HG02642 (cell line): ENCODE data around the gene MX2.
"Not testable (repeated sequence)": the region's sequence is repeated elsewhere in the genome, so short reads cannot be mapped to it uniquely, and the experiment has no call there.

Experiments
- ATAC-seq: cut with Tn5 transposase; IDR thresholded peaks from one replicate; pipeline ENCODE4 v1.9.1; 2021; ENCODE audit warnings: mild to moderate bottlenecking; ENCODE audit not compliant: unreplicated experiment, poor library complexity

The MX2 gene

DNA sequence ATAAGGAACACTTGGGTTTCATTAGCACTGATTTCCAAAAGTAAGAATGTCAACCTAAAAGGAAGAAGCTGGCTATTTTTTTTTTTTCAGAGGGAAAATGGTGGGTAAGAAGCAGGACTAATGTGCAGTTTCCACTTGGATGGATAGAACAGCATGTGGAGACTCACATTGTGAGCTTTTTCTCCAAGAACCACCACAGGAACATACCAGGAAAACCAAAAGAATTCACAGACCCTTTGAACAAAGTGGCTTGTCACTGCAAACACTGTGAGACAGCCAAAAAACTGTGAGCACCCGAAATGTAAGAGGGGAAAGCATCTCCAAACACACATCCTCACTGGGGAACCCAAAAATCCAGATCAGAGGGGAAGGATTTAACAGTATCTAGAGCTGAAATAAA, 48.5 kb downstream of the MX2 start:
- ATAC-seq = no peak

DNA sequence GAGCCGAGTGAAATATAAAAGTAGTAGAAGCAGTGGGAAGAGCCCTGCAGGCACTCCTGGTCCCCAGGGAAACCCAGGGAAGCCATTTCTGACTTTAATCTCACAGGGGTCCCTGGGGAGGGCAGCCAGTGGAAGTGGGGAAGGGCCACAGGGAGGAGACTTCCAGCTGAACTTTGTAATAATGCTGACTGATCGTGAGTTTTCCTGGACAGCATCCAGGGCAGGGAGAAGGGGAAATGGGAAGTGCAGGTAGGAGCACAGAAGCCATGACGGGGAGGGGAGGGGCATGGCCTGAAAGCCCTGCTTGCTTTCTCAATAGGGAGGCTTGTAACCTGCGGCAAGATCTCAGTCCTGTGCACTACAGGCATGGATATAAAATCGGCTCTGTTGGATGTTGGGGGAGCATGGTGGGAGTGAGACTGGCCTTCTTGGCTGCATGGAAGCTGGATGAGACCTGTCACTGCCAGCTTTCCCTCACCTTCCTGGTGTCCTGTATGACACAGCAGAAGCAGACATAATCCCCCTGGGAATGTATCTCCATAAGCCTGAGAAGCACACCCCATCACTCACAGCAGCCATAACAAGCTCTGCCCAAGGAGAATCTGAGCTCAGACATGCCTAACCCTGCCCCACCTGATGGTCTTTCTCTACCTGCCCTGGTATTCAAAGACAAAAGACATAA, 49.1 kb downstream of the MX2 start:
- ATAC-seq = no peak

DNA sequence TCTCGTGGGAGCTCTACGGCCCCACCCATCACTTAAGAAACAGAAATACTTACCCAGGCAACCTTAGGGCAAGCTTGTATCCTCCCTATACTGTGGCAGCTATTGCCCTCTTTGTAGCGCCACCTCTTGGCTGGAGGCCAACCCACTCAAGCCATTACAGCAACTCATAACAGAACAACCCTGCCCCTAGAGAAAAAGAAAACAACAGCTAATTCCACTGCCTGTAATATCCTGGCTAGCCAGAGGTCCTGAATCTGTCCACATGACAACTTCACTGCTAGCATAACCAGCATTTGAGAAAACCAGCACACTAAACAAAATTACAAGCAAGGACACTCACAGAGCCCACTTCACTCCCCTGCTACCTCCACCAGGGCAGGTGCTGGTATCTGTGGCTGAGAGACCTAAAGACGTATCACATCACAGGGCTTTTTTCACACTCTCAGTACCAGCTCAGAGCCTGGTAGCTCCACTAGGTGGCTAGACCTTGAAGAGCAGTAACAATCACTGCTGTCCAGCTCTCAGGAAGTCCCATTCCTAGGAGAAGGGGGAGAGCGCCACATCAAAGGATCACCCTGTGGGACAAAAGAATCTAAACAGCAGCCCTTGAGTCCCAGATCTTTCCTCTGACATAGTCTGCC, 49.7 kb downstream of the MX2 start:
- ATAC-seq = no peak

DNA sequence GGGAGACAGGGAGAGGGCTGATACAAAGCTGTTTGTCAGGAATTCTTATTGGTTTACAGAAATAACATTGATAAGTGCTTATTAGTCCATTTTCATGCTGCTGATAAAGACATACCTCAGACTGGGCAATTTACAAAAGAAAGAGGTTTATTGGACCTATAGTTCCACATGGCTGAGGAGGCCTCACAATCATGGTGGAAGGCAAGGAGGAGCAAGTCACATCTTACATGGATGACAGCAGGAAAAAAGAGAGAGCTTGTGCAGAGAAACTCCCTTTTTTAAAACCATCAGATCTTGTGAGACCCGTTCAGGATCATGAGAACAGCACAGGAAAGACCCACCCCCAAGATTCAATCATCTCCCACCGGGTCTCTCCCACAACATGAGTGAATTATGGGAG, 55.7 kb downstream of the MX2 start:
- not testable (repeated sequence) for ATAC-seq

DNA sequence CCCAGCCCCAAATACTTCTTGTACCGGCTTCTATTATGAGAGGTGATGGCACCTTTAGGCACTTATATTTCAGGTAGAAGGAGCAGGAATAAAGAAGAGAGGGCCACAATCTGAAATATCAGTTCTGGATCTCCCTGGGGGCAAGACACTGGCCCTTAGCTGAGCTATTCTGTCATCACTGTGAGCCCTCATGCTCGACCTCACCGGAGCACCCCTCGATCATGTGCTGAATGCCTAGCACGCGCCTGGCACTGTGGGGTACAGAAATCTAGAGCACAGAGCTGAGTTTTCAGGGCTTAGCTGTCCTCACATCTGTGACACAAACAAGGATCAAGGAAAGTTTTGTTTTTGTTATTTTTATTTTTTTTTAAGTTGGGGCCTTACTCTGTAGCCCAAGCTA, 56.6 kb downstream of the MX2 start:
- ATAC-seq = no peak

DNA sequence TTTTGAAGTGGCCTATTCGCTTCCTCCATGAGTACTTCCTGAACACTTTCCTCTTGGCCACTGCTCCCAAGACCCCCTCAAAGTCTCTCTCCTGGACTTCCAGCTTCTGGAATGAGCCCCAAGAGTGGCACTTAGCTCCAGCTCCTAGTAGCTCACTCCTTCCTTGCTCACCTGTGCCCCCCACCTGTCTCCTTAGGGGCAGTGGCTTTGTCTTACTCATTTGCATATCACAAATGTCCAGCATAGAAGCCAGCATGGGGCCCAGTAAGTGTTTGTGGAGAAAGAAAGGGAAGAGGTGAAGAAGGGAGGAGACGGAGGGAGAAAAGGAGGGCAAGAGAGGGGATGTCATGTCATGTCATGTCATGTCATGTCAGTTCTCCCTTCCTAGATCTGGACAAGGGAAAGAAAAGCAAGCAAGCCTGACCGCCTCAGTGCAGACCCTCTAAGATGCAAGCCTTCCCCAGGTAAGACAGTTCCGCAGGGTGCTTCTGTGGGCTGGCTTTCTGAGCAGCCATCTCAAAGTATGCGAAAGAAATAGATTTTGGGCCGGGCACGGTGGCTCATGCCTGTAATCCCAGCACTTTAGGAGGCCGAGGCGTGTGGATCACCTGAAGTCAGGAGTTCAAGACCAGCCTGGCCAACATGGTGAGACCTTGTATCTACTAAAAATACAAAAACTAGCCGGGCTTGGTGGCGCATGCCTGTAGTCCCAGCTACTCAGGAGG, 57.3 kb downstream of the MX2 start:
- no peak for ATAC-seq

DNA sequence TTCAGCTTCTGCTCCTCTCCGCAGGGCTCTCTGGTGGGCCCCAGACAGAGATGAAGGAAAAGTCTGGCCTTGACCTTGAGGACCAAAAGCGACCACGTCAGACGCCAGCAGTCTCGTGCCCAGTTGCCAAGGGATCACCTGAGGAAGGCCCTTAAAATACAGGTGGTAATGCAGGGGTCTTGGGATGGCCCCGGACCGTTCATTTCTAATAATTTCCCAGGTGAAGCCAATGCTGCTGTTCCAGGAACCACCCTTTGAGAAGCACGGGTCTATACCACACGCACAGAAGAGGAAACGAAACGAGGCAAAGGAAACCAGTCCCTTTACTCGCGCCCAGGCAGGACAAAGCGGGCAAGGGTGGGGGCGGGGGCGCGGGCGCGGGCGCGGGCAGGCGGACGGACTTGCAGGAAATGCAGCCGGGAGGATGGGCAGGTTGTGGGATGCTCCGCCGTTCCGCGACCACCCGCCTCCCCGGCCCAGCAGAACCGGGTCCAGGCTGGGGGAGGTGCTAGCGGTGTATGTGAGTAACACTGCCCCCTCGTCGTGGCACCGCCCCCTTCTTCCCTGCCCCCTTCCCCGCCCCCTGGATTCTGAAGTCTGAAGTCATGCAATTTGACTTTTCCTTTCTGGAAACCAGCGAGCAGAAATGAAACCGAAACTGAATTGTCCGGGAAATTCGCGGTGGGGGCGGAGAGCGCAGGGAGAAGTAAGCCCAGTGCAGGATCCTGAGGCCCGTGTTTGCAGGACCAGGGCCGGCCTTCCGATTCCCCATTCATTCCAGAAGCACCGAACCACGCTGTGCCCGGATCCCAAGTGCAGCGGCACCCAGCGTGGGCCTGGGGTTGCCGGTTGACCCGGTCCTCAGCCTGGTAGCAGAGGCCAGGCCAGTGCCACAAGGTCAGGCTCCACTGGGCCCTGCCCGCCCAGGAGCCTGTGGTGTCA, 58.4 kb downstream of the MX2 start:
- ATAC-seq = peak; percentile 81

DNA sequence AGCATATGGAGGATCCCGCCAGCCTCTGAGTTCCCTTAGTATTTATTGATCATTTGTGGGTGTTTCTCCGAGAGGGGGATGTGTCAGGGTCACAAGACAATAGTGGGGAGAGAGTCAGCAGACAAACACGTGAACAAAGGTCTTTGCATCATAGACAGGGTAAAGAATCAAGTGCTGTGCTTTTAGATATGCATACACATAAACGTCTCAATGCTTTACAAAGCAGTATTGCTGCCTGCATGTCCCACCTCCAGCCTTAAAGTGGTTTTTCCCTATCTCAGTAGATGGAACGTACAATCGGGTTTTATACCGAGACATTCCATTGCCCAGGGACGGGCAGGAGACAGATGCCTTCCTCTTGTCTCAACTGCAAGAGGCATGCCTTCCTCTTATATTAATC, 59.2 kb downstream of the MX2 start:
- not testable (repeated sequence) for ATAC-seq

DNA sequence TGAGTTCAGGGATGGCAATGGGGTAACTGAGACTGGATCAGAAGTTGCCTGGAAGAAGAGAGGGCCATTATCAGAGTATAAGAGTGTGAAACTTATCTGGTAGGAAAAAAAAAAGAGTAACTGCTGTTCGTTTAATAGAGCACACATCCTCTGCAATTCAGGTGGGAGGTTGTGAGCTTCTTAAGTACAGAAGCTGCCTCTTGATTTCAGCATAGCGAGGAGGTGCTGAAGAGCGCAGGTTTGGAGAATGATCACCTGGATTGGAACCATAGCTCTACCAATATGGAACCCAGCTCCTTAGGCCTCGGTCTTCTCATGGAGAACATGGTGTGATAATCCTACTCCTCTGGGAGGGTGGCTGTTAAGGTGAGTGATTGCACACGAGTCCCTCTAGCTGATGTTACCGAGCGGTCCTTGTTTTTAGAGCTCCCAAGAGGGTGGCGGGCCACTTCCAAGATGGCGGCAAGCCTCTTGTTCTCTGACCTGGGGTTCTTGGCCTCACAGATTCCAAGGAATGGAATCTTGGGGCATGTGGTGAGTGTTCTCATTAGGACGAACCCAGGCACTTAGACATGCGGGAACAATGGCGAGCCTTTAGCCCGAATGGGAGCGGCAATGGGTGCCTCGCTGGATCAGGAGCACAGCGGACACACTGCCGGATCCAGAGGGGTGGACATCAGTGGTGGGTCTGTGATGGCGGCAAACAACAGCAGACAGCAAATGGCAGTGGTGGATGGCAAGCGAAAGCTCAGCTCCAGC, 60.9 kb downstream of the MX2 start:
- ATAC-seq = no peak

DNA sequence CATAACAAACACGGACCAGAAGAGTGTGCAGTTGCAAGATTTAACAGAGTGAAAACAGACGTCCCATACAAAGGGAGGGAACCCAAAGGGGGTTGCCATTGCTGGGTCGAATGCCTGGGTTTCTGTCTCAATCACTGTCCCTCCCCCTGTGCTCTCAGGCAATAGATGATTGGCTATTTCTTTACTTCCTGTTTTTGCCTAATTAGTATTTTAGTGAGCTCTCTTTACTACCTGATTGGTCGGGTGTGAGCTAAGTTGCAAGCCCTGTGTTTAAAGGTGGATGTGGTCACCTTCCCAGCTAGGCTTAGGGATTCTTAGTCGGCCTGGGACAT, 61.4 kb downstream of the MX2 start:
- ATAC-seq = not testable (repeated sequence)

DNA sequence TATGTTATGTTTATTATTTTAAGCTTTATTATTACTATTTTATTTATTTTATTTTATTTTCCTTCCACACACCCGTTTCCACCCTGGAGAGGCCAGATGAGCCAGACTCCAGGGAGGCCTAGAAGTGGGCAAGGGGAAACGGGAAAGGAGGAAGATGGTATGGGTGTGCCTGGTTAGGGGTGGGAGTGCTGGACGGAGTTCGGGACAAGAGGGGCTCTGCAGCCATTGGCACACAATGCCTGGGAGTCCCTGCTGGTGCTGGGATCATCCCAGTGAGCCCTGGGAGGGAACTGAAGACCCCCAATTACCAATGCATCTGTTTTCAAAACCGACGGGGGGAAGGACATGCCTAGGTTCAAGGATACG, 63.7 kb downstream of the MX2 start:
- ATAC-seq = peak; percentile 2

DNA sequence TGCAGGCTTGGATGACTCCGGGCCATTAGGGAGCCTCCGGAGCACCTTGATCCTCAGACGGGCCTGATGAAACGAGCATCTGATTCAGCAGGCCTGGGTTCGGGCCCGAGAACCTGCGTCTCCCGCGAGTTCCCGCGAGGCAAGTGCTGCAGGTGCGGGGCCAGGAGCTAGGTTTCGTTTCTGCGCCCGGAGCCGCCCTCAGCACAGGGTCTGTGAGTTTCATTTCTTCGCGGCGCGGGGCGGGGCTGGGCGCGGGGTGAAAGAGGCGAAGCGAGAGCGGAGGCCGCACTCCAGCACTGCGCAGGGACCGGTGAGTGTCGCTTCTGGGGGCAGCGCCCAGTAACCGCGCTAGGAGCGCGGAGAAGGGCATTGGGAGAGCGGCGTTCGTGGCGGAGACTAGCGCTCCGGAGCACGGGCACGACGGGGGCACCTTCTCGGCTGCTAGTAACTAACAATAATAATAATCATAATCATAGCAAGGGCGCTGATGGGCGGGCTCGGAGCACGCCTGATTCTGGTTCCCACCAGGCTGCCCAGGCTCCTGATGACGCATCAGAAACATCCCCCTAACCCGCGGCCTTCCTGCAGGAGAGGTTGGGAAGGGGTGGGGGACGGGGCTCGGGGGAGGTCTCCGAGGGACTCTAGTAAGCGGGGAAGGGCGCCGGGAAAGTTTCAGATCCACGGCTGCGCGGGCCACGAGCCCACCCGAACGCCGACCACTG, 64.3 kb downstream of the MX2 start, which contains the start of gene MX1:
TSS of gene MX1 (plus strand) at position 286 of the 722 bp plus-strand sequence. CDS start 5,832 bp downstream, outside the sequence.
- ATAC-seq = peak; percentile 86

DNA sequence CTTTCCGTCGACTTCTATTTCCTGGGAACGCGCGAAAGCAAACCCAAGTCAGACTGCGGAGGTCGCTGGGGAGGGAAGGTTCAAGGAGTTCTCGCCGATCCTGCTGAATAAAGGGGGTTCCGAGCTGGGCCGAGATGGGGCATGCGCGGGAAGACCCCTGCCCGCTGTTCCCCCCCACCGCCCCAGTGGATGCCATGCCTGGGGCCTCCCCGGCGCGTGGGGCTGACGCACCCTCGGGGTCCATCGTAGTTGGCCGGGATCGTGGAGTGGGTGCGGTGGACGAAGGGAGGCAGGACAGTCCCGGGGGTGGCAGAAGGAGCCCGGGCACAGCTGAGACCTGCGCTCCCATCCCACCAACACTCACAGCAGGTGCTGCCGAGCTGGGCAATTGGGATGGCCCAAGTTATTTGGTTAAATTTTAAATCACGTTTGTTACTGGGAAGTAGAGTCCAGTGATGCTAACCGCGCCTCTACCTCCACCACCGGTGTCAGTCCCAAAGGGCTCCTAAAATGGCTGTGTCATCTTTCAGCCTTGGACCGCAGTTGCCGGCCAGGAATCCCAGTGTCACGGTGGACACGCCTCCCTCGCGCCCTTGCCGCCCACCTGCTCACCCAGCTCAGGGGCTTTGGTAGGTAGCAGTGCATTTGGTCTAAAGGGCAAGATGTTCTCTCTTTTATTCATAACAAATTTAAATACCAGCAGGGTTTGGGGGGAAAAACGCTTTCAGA, 65.0 kb downstream of the MX2 start:
- peak; percentile 16 for ATAC-seq

DNA sequence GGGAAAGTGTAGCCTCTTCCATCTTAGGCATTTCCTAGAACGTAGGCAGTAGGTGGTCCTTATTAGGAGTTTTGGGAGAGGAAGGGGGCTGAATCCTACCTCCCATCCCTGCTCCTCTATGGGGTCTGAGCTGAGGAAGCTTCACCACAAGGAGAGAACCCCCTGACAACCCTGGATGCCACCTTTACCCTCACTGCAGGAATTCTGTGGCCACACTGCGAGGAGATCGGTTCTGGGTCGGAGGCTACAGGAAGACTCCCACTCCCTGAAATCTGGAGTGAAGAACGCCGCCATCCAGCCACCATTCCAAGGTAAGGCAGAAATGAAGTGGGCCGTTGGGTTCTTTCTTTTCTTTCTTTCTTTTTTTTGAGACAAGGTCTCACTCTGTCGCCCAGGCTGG, 65.7 kb downstream of the MX2 start:
- no peak for ATAC-seq

DNA sequence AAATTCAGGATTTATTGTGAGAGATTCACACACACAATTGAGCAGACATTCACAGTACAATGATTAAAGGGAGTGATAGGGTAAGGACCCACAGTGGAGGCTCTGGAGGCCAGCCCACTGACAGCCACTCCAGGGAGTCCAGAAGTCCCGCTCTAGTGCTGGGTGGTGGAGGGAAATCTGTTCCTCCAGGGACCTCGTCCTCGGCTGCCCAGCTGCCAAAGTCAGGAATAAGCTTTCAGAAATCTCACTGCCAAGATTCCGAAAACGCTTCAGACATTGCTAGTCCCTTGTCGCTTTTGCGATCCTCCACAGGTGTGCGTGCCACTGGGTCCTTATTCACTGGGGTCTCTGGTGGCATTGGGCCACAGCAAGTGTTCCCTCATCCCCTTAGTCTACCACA, 66.5 kb downstream of the MX2 start:
- ATAC-seq = no peak

DNA sequence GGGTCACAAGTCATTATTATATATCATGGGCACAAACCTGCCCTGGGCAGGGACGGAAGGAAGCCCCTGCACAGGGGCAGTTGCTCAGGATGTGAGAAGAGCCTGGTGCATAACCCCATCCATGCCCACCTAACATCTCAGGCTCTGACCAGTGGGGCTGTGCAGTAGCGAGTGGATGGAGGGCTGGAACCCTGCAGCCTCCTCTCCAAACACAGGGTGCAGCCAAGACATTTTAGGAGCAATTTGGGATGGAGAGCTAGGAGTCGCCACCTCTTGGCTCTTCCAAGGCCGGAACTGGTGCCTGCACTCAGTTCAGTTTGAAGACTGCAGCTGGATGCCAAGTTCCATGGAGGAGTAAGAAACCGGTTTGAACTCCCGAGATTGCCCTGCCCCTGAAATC, 67.0 kb downstream of the MX2 start:
- ATAC-seq = no peak

DNA sequence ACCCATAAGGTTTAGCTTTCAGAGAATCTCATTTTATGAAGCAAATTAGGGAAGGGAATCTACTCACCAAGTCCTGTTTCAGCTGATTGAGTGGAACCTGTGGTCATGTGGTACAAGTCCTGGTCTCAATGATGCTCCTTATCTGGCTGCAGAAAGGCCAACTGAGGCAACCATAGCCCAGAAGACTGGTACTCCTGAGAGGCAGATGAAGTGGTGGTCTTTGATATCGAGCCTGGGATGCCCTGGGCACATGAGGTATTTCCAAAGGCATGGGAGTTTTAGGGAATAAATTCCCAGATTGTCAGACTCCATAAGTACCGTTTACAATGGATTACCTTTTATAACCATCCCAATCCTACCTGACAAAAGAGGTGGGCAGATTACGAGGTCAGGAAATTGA, 67.5 kb downstream of the MX2 start:
- ATAC-seq = no peak

DNA sequence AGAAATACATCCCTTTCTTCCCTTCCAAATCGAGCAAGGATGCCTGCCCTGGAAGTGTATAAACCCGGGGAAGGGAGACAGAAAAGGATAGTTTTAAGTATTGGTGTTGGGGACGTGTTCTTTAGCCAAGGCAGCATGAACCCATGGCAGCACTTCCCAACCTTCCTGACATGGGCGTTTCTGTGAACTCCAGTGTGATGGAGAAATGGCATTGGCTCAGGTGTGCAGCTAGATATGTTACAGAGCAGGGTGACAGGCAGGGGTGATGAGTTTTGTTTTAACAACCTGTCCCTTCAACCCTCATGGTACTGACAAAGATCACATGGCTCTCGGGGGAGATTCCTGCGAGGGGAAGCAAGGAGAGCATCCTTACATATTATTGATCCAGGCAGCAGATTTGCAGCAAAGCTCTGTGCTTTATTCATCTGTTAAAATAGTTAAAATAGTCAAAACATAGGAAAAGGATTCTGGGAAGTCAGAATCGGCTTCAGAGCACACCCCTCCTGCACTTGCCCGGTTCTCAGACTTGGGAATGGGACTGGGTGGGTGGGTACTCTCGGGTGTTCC, 68.2 kb downstream of the MX2 start:
- ATAC-seq = no peak
